ENCODE results near the gene MYO9B. TPM values are rescaled to one million over a fixed set of nuclear protein-coding genes. Genes with fewer than 3 reads are reported as not detected.

MYO9B gene
- total RNA-seq, 1 experiment from 2014 or later: 58.6 TPM

GRCh38 chr19:17178291-17178690 is 102.7 kb downstream of the MYO9B start:
- WGBS (ENCODE audit: extremely low coverage, insufficient read length, low lambda C conversion rate): no CpG with 5 or more reads among the region's 10 CpGs
- TF ChIP-seq CTCF (conservative IDR thresholded peaks at IDR 0.05): peak; percentile 17; the same call in 1 of the 3 replicates
- H3K9me3 Mint-ChIP-seq: no peaks in the 10 kb centered on the region
- no peak overlapping the region for H4K91ac ChIP-seq (ENCODE audit: insufficient read length, low read depth, low read length)
- no peak overlapping the region for H2AFZ ChIP-seq (ENCODE audit: low read length)
- H3K27ac Mint-ChIP-seq: peak overlapping the region in 1 of 3 experiments; percentile 48; a peak in 1 of 7 replicates
- no peak overlapping the region for H2BK20ac ChIP-seq (ENCODE audit: low read depth, low read length, poor library complexity, severe bottlenecking)
- DNase-seq: no peak
- H3K27ac ChIP-seq (ENCODE audit: insufficient read length, low read depth, low read length): no peak overlapping the region
- H2BK12ac ChIP-seq (ENCODE audit: insufficient read length, low read depth, low read length): no peak overlapping the region
- peaks cover 10 to 46% (median 10%) of the 10 kb centered on the region in 3 experiments; a peak in 6 of 7 replicates for H3K36me3 Mint-ChIP-seq (ENCODE audit: insufficient read depth in 1 of 3, low read depth in 3 of 3)
- H3K4me1 Mint-ChIP-seq: peaks cover 12 to 14% of the 10 kb centered on the region in 2 experiments
- H3K14ac ChIP-seq (ENCODE audit: insufficient read depth, low read length): no peak overlapping the region
- no peaks in the 10 kb centered on the region for H3K9me3 ChIP-seq (ENCODE audit: control insufficient read depth, low read depth, low read length)
- no peaks in the 10 kb centered on the region for H3K27me3 ChIP-seq (ENCODE audit: insufficient read depth, low read length)
- no peak overlapping the region for H4K5ac ChIP-seq (ENCODE audit: insufficient read length, low read depth, low read length)
- H3K27me3 Mint-ChIP-seq (ENCODE audit: low read depth): no peaks in the 10 kb centered on the region
- H3K9ac ChIP-seq (ENCODE audit: extremely low read depth, insufficient read length, low read length): no peak overlapping the region
- no peak overlapping the region for H3K4me2 ChIP-seq (ENCODE audit: insufficient read depth, insufficient read length, low read length)
- H3K4ac ChIP-seq (ENCODE audit: low read depth, low read length): no peak overlapping the region
- no peaks in the 10 kb centered on the region for H4K20me1 ChIP-seq (ENCODE audit: control insufficient read depth, insufficient read depth, insufficient read length)
- H2AK5ac ChIP-seq (ENCODE audit: insufficient read length, low read length): no peak overlapping the region
- no peak overlapping the region for H2BK15ac ChIP-seq (ENCODE audit: low read depth, low read length)
- H2BK5ac ChIP-seq (ENCODE audit: insufficient read length, low read length): no peak overlapping the region
- H3K4me1 ChIP-seq (ENCODE audit: insufficient read depth, low read length): no peaks in the 10 kb centered on the region
- H3K23ac ChIP-seq (ENCODE audit: insufficient read length, low read depth, low read length): no peak overlapping the region
- H3K79me2 ChIP-seq (ENCODE audit: insufficient read depth, low read length): no peaks in the 10 kb centered on the region
- H4K8ac ChIP-seq (replicated peaks; ENCODE audit: insufficient read length, low read depth, low read length): no peak overlapping the region
- no peak overlapping the region for H3K56ac ChIP-seq (ENCODE audit: insufficient read length, low read depth, low read length)
- no peak overlapping the region for H3K18ac ChIP-seq (ENCODE audit: insufficient read length, low read depth, low read length)
- H2BK120ac ChIP-seq (ENCODE audit: low read depth, low read length, poor library complexity, severe bottlenecking): no peak overlapping the region
- H3K23me2 ChIP-seq (ENCODE audit: insufficient read length, low read depth, low read length, poor library complexity, severe bottlenecking): peaks cover 3% of the 10 kb centered on the region
- no peak overlapping the region for H3T11ph ChIP-seq (ENCODE audit: low read length)
- no peaks in the 10 kb centered on the region for H3K79me1 ChIP-seq (ENCODE audit: insufficient read depth, low read depth, low read length, poor library complexity, severe bottlenecking)
- H3K4me3 Mint-ChIP-seq: no peak overlapping the region
